Stimulated activated naive CD4-positive, alpha-beta T cell treated with Interleukin-2 at 50 U/mL for 16 hours (primary cell): ENCODE results near the gene FNDC3A.
"Not testable (repeated sequence)": the region's sequence is repeated elsewhere in the genome, so short reads cannot be mapped to it uniquely, and the experiment has no call there.

Experiments used
- DNase-seq: peaks from one replicate; lab custom pipeline; 2025; lab: John Stamatoyannopoulos, UW

Gene FNDC3A

GRCh38 chr13:49042476-49042875 lies 66.8 kb downstream of the FNDC3A start:
- DNase-seq: no peak

GRCh38 chr13:49044008-49044407 lies 68.3 kb downstream of the FNDC3A start:
- DNase-seq: no peak

- no peak for DNase-seq
These were observed 69.1 kb downstream of the FNDC3A start for GRCh38 chr13:49044836-49045235.

GRCh38 chr13:49046002-49046401 lies 70.3 kb downstream of the FNDC3A start:
- no peak for DNase-seq

GRCh38 chr13:49046519-49046918 lies 70.8 kb downstream of the FNDC3A start:
- DNase-seq: no peak

GRCh38 chr13:49052813-49053212 lies 77.1 kb downstream of the FNDC3A start:
- DNase-seq: no peak

GRCh38 chr13:49053215-49053614 lies 77.5 kb downstream of the FNDC3A start:
- no peak for DNase-seq

GRCh38 chr13:49053906-49054305 lies 78.2 kb downstream of the FNDC3A start:
- DNase-seq: no peak

- DNase-seq: no peak
These were observed 79.3 kb downstream of the FNDC3A start for GRCh38 chr13:49055021-49055420.

GRCh38 chr13:49057176-49057575 lies 81.5 kb downstream of the FNDC3A start:
- no peak for DNase-seq

GRCh38 chr13:49058761-49059160 lies 83.0 kb downstream of the FNDC3A start:
- DNase-seq: no peak

GRCh38 chr13:49060678-49061387 lies 85.1 kb downstream of the FNDC3A start:
- no peak for DNase-seq

GRCh38 chr13:49061388-49061752 lies 85.7 kb downstream of the FNDC3A start:
- not testable (repeated sequence) for DNase-seq

GRCh38 chr13:49062297-49062896 lies 86.7 kb downstream of the FNDC3A start:
- DNase-seq: no peak

- DNase-seq: no peak
These were observed 87.3 kb downstream of the FNDC3A start for GRCh38 chr13:49063011-49063410.

GRCh38 chr13:49063497-49063896 lies 87.8 kb downstream of the FNDC3A start:
- no peak for DNase-seq

- no peak for DNase-seq
These were observed 88.8 kb downstream of the FNDC3A start for GRCh38 chr13:49064476-49064875.

GRCh38 chr13:49066856-49067255 lies 91.1 kb downstream of the FNDC3A start:
- DNase-seq: no peak

- not testable (repeated sequence) for DNase-seq
These were observed 92.8 kb downstream of the FNDC3A start for GRCh38 chr13:49068498-49068897.

GRCh38 chr13:49070021-49070420 lies 94.3 kb downstream of the FNDC3A start:
- DNase-seq: not testable (repeated sequence)

- no peak for DNase-seq
These were observed 95.7 kb downstream of the FNDC3A start for GRCh38 chr13:49071341-49071937.

- no peak for DNase-seq
These were observed 107.2 kb downstream of the FNDC3A start for GRCh38 chr13:49082653-49083536.
